Measurements from ENCODE around the gene CTNNA3. TPM values are rescaled to one million over a fixed set of nuclear protein-coding genes. Genes with fewer than 3 reads are reported as not detected.

The CTNNA3 gene
- total RNA-seq, 6 experiments from 2014 or later: 0.19 to 3.6 (median 1.2) TPM

GRCh38 chr10:67663449-67664087 lies 32.4 kb downstream of the CTNNA3 start:
- no peak overlapping the region for H3K4me3 ChIP-seq
- ATAC-seq (no peak), DNase-seq (peak in 1 of 3 donors; percentile 43)
- no peaks in the 10 kb centered on the region for H3K36me3 ChIP-seq
- no peaks in the 10 kb centered on the region for H3K4me1 ChIP-seq
- TF ChIP-seq CTCF (IDR thresholded peaks at IDR 0.05) (no peak), POLR2A (IDR thresholded peaks at IDR 0.05) (no peak)
- H3K27me3 ChIP-seq: no peaks in the 10 kb centered on the region
- WGBS (ENCODE audit: insufficient coverage, low coverage, low lambda C conversion rate, missing lambda C conversion rate): 59% methylated on average over 10 of the region's 13 CpGs
- intact Hi-C loops (cut with DNase I): no loop called here
- no peak overlapping the region for H3K27ac ChIP-seq
- no peaks in the 10 kb centered on the region for H3K9me3 ChIP-seq

GRCh38 chr10:67662415-67662814 lies 33.6 kb downstream of the CTNNA3 start:
- no peak for ATAC-seq
- 73% methylated on average over 3 of the region's 3 CpGs for WGBS (ENCODE audit: insufficient coverage, low coverage, low lambda C conversion rate, missing lambda C conversion rate)
- Histone ChIP-seq H3K27ac (no peak overlapping the region), H3K9me3 (no peaks in the 10 kb centered on the region), H3K27me3 (no peaks in the 10 kb centered on the region), H3K4me3 (no peak overlapping the region), H3K4me1 (no peaks in the 10 kb centered on the region), H3K36me3 (no peaks in the 10 kb centered on the region)
- TF ChIP-seq CTCF (IDR thresholded peaks at IDR 0.05): no peak
- TF ChIP-seq POLR2A (IDR thresholded peaks at IDR 0.05): no peak
- intact Hi-C loops (cut with DNase I): no loop called here
- no peak for DNase-seq

DNA sequence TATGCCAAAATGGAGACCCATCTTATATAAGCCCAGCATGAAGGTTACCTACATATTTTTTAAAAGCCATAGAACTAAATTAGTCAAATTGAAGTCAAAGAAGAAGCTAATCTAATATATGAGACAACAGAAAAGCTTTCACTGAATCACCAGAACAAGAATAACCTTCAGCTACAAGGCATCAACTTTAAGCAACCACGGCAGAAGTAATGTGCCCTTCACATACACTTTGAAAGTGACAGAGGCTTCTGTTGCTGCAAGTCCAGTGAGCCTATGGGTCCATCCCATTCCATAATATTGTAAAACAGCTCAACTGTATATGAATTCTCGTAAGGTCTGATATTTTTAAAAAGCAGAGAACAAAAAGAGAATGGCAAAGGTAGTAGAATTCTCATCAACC lies 36.5 kb downstream of the CTNNA3 start:
- ATAC-seq: no peak
- no peaks in the 10 kb centered on the region for H3K27me3 ChIP-seq
- intact Hi-C loops (cut with DNase I): no loop called here
- no peaks in the 10 kb centered on the region for H3K36me3 ChIP-seq
- WGBS (ENCODE audit: insufficient coverage, low coverage, low lambda C conversion rate, missing lambda C conversion rate): 74% methylated on average over 2 of the region's 2 CpGs
- no peak for DNase-seq
- TF ChIP-seq POLR2A (IDR thresholded peaks at IDR 0.05): no peak
- no peak for TF ChIP-seq CTCF (IDR thresholded peaks at IDR 0.05)
- no peak overlapping the region for H3K4me3 ChIP-seq
- H3K27ac ChIP-seq: no peak overlapping the region
- no peaks in the 10 kb centered on the region for H3K9me3 ChIP-seq
- H3K4me1 ChIP-seq: no peaks in the 10 kb centered on the region

DNA sequence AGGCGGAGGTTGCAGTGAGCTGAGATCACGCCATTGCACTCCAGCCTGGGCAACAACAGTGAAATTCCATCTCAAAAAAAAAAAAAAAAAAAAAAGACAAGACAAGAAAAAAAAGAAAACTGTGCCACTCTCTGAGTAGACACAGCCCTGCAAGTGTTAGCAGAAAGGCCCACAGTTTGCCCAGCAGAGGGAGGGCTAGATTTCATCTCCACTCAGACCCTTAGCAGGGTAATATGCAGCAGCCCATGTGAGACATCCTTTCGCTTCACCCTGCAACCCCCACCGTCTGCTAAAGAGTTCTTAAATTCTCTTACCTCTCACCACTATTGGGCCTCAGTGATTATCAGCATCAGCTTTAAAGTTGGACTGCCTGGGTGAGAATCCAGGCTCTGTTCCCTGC lies 38.2 kb downstream of the CTNNA3 start:
- 56% methylated on average over 4 of the region's 4 CpGs for WGBS (ENCODE audit: insufficient coverage, low coverage, low lambda C conversion rate, missing lambda C conversion rate)

More for the DNA sequence above, 38.2 kb downstream of the CTNNA3 start:
- H3K27ac ChIP-seq: no peak overlapping the region
- intact Hi-C loops (cut with DNase I): no loop called here
- ATAC-seq (no peak), DNase-seq (no peak)
- H3K9me3 ChIP-seq: no peaks in the 10 kb centered on the region
- no peak overlapping the region for H3K4me3 ChIP-seq
- TF ChIP-seq CTCF (IDR thresholded peaks at IDR 0.05): no peak
- no peak for TF ChIP-seq POLR2A (IDR thresholded peaks at IDR 0.05)
- H3K36me3 ChIP-seq: no peaks in the 10 kb centered on the region
- no peaks in the 10 kb centered on the region for H3K27me3 ChIP-seq
- H3K4me1 ChIP-seq: no peaks in the 10 kb centered on the region

Data from right lobe of liver (tissue), 6 donors.